HuH-7 (cell line): ENCODE results near the gene ADAM8.
A peak's percentile ranks its signal among the peaks of the same experiment; 100 is the strongest.

ENCODE experiments used
- DNase-seq: peaks from one replicate; pipeline ENCODE4 v3.0.0; 2011; ENCODE audit warnings: low spot score

ADAM8 gene

GRCh38 chr10:133281628-133282372 lies 5.1 kb upstream of the ADAM8 start:
- no peak for DNase-seq

DNA sequence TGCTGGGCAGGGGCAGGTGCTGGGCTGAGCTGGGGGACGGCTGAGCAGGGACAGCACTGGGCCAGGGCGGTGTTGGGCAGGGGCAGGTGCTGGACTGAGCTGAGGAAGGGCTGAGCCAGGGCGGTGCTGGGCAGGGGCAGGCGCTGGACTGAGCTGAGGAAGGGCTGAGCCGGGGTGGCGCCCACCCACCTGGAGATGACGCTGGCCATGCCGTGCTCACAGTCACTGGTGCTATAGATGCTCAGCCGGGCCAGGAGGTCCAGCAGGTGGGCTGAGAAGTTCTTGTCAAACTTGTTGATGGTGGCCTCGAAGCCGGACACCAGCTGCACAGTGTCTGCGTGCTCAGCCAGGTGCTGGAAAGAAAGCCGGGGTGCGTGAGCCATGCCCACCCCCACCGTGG lies 4.4 kb upstream of the ADAM8 start:
- no peak for DNase-seq

DNA sequence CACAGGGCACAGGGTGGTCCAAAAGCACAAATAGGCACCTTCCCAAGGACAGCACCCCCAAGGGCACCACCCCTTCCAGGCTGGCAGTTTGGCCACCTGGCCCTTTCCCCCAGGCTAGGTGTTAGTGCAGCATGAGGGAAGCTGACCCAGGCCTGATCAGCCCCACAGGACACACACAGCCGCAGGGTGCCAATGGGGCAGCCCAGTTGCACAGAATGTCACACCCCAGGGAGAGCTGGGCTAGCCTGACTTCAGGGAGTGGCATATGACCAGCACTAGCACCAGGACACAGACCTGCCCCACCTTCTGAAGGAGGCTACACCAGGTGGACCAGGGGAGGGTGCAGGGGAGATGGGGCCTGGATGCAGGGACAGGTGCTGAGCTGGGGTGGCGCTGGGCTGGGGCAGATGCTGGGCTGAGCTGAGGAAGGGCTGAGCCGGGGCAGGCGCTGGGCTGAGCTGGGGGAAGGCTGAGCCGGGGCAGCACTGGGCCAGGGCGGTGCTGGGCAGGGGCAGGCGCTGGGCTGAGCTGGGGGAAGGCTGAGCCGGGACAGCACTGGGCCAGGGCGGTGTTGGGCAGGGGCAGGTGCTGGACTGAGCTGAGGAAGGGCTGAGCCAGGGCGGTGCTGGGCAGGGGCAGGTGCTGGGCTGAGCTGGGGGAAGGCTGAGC lies 3.9 kb upstream of the ADAM8 start:
- no peak for DNase-seq

DNA sequence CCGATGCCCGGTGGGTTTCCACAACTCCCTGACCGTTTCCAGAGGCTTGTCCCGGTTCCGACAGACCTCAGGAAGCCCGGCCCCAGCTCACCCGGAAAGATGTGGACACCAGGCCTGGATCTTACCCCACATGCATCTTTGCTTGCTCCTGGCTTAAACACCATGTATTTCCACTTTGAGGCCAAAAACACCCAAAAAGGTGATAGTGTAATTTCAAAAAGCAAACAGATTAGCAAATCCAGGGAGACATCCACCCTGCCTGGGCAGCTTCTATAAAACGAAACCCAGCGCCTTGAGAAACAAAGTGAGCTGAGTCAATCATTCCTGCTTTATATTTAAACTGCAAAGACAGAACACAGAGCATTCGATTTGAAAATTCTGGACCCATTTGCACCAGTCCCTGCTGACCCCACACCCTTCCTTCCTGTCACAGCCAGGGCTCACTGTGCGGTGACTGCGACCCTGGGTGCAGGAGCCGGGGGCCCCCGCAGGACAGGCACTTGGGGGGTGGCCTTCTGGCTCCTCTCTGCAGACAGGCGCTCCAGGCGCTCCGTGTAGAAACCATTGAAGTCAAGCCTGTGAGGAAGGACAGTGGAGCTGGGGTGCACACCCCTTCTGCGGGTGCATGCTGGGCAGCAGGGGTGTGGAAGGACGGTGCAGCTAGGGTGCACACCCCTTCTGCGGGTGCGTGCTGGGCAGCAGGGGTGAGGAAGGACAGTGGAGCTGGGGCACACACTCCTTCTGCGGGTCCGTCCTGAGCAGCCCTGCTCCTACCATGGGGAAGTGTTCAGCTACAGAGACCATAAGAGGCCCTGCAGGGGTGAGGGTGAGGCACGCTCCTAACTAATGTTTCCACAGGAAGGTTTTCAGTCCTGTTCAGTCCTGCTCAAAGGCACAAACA lies 2.9 kb upstream of the ADAM8 start:
- no peak for DNase-seq

GRCh38 chr10:133278577-133279265 lies 2.1 kb upstream of the ADAM8 start:
- peak; percentile 98 for DNase-seq

GRCh38 chr10:133277993-133278576 lies 1.4 kb upstream of the ADAM8 start:
- DNase-seq, result peak; percentile 72

GRCh38 chr10:133277277-133277992 lies 767 bp upstream of the ADAM8 start:
- no peak for DNase-seq

DNA sequence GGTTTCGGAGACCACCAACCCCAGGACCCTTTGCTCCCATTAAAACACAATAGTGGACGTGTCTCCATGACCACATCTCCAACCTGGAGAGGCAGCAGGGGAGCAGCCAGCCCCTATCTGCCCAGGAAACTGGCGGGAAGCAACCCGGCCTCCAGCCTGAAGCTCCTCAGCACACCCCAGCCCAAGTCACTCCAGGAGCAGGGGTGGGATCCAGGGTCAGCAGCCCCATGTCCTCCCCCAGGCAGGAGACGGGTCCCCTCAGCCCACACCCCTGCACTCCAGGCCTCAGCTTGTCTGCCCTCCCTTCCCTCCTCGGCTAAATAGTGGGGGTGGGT lies 601 bp downstream of the ADAM8 start:
- no peak for DNase-seq

GRCh38 chr10:133275684-133276092 lies 980 bp downstream of the ADAM8 start:
- no peak for DNase-seq

- DNase-seq, result no peak
Observed at GRCh38 chr10:133274751-133275683, 1.7 kb downstream of the ADAM8 start.

DNA sequence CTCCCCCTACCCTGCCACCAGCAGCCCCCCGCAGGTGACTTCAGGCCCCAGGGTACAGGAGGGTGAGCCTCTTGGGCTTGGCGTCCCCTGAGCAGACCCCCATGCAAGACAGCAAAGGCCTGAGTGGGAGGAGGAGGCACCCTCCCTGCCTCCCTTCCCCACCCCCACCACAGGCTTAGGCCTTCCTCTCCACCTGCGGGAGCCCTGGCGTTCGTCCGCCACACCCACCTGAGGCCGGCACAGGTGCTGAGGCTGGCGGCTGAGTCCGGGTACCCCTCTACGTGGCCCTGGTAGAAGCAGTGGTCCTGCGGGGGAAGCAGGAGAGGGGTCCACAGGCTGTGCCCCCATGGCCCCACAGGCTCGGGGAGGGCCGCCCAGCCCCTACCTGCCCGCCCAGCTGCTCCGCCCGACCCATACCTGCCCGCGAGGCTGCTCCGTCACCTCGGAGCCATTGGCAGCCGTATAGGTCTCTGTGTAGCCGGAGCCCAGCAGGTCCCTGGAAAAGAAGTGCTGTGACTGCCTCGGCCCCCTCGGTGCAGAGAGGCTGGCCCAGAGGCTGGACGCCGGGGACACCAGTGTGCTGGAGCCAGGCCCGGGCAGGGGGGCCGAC lies 3.0 kb downstream of the ADAM8 start:
- no peak for DNase-seq

- DNase-seq, result no peak
Observed at GRCh38 chr10:133272964-133273420, 3.7 kb downstream of the ADAM8 start.

- DNase-seq, result no peak
Observed at GRCh38 chr10:133272301-133272963, 4.2 kb downstream of the ADAM8 start.

GRCh38 chr10:133271521-133272300 lies 5.0 kb downstream of the ADAM8 start:
- no peak for DNase-seq

DNA sequence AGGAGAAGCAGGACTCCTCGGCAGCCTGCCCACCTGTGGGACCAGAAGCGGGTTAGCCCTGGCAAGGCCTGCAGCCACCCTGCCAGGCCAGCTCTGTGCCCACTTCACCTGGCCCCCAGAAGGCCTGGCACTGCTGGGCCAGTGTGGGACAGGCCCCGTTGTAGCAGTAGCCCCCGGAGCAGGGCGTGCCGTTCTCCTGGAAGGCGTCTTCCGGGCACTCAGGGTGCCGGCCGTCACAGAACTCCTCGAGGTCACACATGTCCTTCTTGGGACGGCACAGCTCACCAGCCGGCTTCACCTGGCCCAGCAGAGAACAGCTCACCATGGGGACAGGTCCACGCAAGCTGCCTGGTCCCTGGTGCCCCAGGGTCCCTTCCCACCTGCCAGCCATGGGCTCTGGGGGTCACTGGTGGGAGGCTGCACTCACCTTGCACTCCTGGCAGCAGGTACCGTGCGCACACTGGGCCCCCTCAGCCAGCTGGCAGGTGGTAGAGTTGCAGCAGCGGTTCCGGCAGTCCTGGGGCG lies 5.8 kb downstream of the ADAM8 start:
- no peak for DNase-seq

- no peak for DNase-seq
Observed at GRCh38 chr10:133270204-133270603, 6.5 kb downstream of the ADAM8 start.

DNA sequence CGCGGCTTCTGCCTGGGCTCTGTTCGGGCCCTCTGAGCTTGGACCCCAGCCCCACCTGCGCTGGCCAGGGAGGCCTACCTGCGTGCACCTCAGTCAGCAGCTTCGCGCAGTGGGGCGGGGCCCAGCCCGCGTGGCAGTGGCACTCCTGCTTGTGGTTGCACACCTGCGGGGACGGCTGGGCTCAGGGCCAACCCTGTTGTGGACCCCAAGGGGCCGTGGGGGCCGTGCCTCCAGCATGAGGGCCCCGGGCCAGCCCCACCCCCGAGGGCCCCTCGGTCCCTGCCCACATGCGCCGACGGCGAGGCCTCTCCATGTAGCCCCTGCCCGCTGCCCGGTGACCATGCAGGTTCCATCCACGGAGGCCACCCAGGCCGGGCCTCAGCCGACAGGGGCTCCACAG lies 7.3 kb downstream of the ADAM8 start:
- DNase-seq, result no peak

GRCh38 chr10:133268532-133268931 lies 8.1 kb downstream of the ADAM8 start:
- DNase-seq, result no peak
